ENCODE data around the gene SNX4. TPM values are rescaled to one million over a fixed set of nuclear protein-coding genes. Genes with fewer than 3 reads are reported as not detected.

Gene SNX4
- total RNA-seq, 1 donor from 2014 or later: 36.5 TPM

DNA sequence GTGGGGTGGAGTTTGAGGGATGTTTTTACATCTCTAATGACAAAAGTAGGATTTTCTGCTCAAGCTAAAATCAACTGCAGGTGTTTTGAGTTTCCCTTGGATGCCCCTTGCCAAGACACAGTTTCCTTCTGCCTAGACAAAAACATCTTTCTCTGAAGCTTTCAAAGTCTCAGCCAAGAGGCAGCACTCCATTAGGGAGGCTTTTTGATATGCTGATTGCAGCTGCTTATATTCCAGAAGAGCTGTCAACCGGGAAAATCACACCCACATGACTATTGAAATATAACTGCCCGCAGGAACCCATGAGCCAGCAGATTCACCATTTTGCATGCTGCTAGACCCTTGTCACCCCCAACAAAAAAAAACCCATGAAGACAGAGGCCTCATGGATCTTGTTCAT lies 117.4 kb downstream of the SNX4 start:
- Mint-ChIP-seq H3K36me3 (no peaks in the 10 kb centered on the region), H3K9me3 (peaks cover 4% of the 10 kb centered on the region), H3K4me1 (ENCODE audit: unreplicated experiment) (no peaks in the 10 kb centered on the region), H3K27ac (no peak overlapping the region), H3K4me3 (no peak overlapping the region), H3K27me3 (peaks cover 3% of the 10 kb centered on the region)
- TF ChIP-seq, protein P1, sequence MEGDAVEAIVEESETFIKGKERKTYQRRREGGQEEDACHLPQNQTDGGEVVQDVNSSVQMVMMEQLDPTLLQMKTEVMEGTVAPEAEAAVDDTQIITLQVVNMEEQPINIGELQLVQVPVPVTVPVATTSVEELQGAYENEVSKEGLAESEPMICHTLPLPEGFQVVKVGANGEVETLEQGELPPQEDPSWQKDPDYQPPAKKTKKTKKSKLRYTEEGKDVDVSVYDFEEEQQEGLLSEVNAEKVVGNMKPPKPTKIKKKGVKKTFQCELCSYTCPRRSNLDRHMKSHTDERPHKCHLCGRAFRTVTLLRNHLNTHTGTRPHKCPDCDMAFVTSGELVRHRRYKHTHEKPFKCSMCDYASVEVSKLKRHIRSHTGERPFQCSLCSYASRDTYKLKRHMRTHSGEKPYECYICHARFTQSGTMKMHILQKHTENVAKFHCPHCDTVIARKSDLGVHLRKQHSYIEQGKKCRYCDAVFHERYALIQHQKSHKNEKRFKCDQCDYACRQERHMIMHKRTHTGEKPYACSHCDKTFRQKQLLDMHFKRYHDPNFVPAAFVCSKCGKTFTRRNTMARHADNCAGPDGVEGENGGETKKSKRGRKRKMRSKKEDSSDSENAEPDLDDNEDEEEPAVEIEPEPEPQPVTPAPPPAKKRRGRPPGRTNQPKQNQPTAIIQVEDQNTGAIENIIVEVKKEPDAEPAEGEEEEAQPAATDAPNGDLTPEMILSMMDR (conservative IDR thresholded peaks at IDR 0.05): no peak
- no peak for DNase-seq (ENCODE audit: extremely low spot score, unreplicated experiment)

DNA sequence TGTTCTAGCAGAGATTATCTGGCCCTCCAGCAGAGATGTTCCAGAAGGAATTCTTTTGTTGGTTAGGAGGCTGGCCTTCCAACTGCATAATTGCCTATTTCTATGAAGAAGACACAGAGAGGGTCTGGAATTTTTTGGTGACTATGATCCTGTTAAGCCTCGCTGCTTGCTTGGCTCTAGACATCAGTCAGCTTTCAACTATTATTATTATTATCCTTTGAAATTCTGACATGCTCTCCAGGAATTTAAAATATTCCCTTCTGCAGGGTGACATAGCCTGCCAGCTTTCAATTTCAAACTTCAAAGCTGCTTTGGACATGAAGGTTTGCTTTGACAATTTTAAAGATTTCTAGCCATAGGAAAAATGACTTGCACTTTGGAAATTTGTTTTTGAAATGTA lies 118.6 kb downstream of the SNX4 start:
- Mint-ChIP-seq H3K9me3 (peaks cover 4% of the 10 kb centered on the region), H3K27ac (no peak overlapping the region), H3K4me3 (no peak overlapping the region), H3K27me3 (peaks cover 3% of the 10 kb centered on the region), H3K36me3 (no peaks in the 10 kb centered on the region), H3K4me1 (ENCODE audit: unreplicated experiment) (no peaks in the 10 kb centered on the region)
- TF ChIP-seq, protein P1 (conservative IDR thresholded peaks at IDR 0.05): no peak
- no peak for DNase-seq (ENCODE audit: extremely low spot score, unreplicated experiment)

DNA sequence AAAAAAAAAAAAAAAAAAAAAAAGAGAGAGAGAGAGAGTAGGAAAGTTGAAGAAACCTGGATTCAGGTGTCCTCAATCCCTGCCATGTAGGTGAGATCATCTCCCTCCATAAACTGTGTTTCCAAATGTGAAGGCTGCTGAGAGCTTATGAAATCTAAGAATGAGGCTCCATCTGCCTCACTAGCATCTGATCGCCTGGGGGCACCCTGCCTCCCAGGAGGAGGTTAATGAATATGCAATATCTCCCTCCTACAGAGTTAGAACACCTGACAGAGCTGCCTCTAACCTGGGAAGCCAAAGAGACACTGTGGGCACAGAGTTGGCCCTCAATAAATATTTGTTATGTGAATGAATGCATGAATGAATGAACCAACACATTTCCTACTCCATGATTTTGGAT lies 121.0 kb downstream of the SNX4 start:
- H3K9me3 Mint-ChIP-seq: no peaks in the 10 kb centered on the region
- H3K4me1 Mint-ChIP-seq (ENCODE audit: unreplicated experiment): no peaks in the 10 kb centered on the region
- no peak for DNase-seq (ENCODE audit: extremely low spot score, unreplicated experiment)
- no peaks in the 10 kb centered on the region for H3K36me3 Mint-ChIP-seq
- H3K27me3 Mint-ChIP-seq: peaks cover 3% of the 10 kb centered on the region
- H3K27ac Mint-ChIP-seq: no peak overlapping the region
- TF ChIP-seq, protein P1 (conservative IDR thresholded peaks at IDR 0.05): no peak
- no peak overlapping the region for H3K4me3 Mint-ChIP-seq

Other genes starting within 250 kb of the SNX4 start
- 46.4 and 47.3 TPM in 2 replicates for gene ZNF148, start 144.9 kb downstream of the SNX4 start, total RNA-seq (ENCODE audit: low replicate concordance)
- gene OSBPL11, start 75.3 kb upstream of the SNX4 start, total RNA-seq (ENCODE audit: low replicate concordance): 10.7 and 27.7 TPM in 2 replicates